ENCODE measurements around the gene BRD3OS. TPM values are rescaled to one million over a fixed set of nuclear protein-coding genes. Genes with fewer than 3 reads are reported as not detected.

Gene BRD3OS
- total and polyA plus RNA-seq, 2 of the 13 experiments (the other 11 are each of a cell fraction or from before 2014, with no cell fraction given): 4.9 to 5.7 TPM

GRCh38 chr9:134071149-134071548 lies 45.9 kb downstream of the BRD3OS start:
- intact Hi-C loops (cut with micrococcal nuclease; ENCODE audit: unreplicated experiment) (no loop called here), in situ Hi-C loops (cut with HindIII; ENCODE audit: extremely low pct_ligation_motif_present, low pct_unique_long_range_greater_than_20kb) (no loop called here)
- Histone ChIP-seq H3K79me2 (ENCODE audit: insufficient read depth, low read length) (peaks cover 11% of the 10 kb centered on the region), H3K9me3 (ENCODE audit: low read length) (no peaks in the 10 kb centered on the region), H3K4me3 (replicated peaks in 1 of 3; ENCODE audit: insufficient read depth in 1 of 3, low read depth in 2 of 3, low read length in 3 of 3) (no peak overlapping the region), H3K4me2 (ENCODE audit: low read depth, low read length) (no peak overlapping the region), H3K27me3 (ENCODE audit: control insufficient read depth in 1 of 2, insufficient read depth in 2 of 2, low read length in 2 of 2) (peaks cover 9 to 51% of the 10 kb centered on the region in 2 experiments), H3K9ac (ENCODE audit: insufficient read depth, low read depth, low read length) (no peak overlapping the region), H3K27ac (ENCODE audit: extremely low read length, insufficient read depth, low read length) (no peak overlapping the region), H2AFZ (ENCODE audit: low read length) (no peak overlapping the region), H3K36me3 (replicated peaks in 1 of 2; ENCODE audit: control insufficient read depth in 1 of 2, insufficient read depth in 2 of 2, low read length in 2 of 2) (no peaks in the 10 kb centered on the region), H3K4me1 (ENCODE audit: insufficient read depth, low read length) (peaks cover 22% of the 10 kb centered on the region), H4K20me1 (ENCODE audit: insufficient read depth, low read length) (0 out of 2 replicates have a peak, but pooled peaks cover 4% of the 10 kb centered on the region)
- no TSS peak for BruUV-seq (replicated peaks)
- 58% methylated on average over 7 of the region's 12 CpGs for WGBS (ENCODE audit: low lambda C conversion rate)
- ChIA-PET POLR2A (no interaction called here), CTCF (ENCODE audit: low intra/inter-chr PET ratio, low total read pairs) (no interaction called here)
- TF ChIP-seq NFATC3 (CRISPR knock-in tag; IDR thresholded peaks at IDR 0.05) (no peak), CTCF (CRISPR knock-in tag; IDR thresholded peaks at IDR 0.05) (no peak), ZNF20 (CRISPR knock-in tag; IDR thresholded peaks at IDR 0.05) (peak; percentile 47; the same call in 1 of the 2 replicates), SIX4 (CRISPR knock-in tag; IDR thresholded peaks at IDR 0.05) (no peak), BHLHE40 (IDR thresholded peaks at IDR 0.05; ENCODE audit: low read length) (peak; percentile 61), BORCS8-MEF2B (CRISPR knock-in tag; IDR thresholded peaks at IDR 0.05) (no peak), CENPT (CRISPR knock-in tag; IDR thresholded peaks at IDR 0.05; ENCODE audit: low read depth) (no peak), ZNF724P (CRISPR knock-in tag; IDR thresholded peaks at IDR 0.05; ENCODE audit: borderline replicate concordance) (no peak), ZNF75D (CRISPR knock-in tag; IDR thresholded peaks at IDR 0.05; ENCODE audit: borderline replicate concordance) (no peak)
- FAIRE-seq: no peak
- DNase-seq (ENCODE audit: low spot score): no peak
- ATAC-seq: no peak
